HL-60 (cell line): ENCODE data around the gene SUN2.

Source experiments
- DNase-seq, 2 experiments: peaks; one replicate each; pipeline ENCODE4 v3.0.0-alpha.2; 2010 to 2020; ENCODE audit warnings: low read depth in 1 of 2, low spot score in 1 of 2
- H3K27ac ChIP-seq: fragments of 250-450 bp; sonication (Bioruptor Pico); replicated peaks from 2 replicates; pipeline ENCODE4 v1.5.1; 2020; ENCODE audit warnings: mild to moderate bottlenecking, moderate library complexity
- H3K27me3 ChIP-seq: fragments of 250-450 bp; sonication (Bioruptor Pico); 2 replicates; pipeline ENCODE4 v1.5.1; 2021; ENCODE audit warnings: mild to moderate bottlenecking, moderate library complexity; ENCODE audit not compliant: insufficient read depth, poor library complexity, severe bottlenecking
- H3K4me3 ChIP-seq: replicated peaks from 2 replicates; pipeline ENCODE4 v1.5.1; 2011; ENCODE audit warnings: mild to moderate bottlenecking, control low read depth, low read length; ENCODE audit not compliant: insufficient read depth
- GABPA ChIP-seq: IDR thresholded peaks from 2 replicates; pipeline ENCODE4 v1.6.1; 2012; ENCODE audit warnings: low read depth
- POLR2AphosphoS5 ChIP-seq: IDR thresholded peaks from 2 replicates; pipeline ENCODE4 v1.6.1; 2012; ENCODE audit warnings: low read depth
- SPI1 ChIP-seq: IDR thresholded peaks from 2 replicates; pipeline ENCODE4 v1.6.1; 2012; ENCODE audit warnings: low read depth, mild to moderate bottlenecking, borderline replicate concordance
- TF ChIP-seq, protein P1 (sequence below): IDR thresholded peaks from one replicate; pipeline ENCODE4 v1.5.1; 2011; ENCODE audit warnings: low read length, control low read depth, inconsistent platforms; ENCODE audit not compliant: insufficient read depth
- TF ChIP-seq, protein P2 (sequence below): IDR thresholded peaks from 2 replicates; pipeline ENCODE4 v1.6.1; 2012; ENCODE audit warnings: low read depth; ENCODE audit not compliant: insufficient replicate concordance

Gene SUN2

DNA sequence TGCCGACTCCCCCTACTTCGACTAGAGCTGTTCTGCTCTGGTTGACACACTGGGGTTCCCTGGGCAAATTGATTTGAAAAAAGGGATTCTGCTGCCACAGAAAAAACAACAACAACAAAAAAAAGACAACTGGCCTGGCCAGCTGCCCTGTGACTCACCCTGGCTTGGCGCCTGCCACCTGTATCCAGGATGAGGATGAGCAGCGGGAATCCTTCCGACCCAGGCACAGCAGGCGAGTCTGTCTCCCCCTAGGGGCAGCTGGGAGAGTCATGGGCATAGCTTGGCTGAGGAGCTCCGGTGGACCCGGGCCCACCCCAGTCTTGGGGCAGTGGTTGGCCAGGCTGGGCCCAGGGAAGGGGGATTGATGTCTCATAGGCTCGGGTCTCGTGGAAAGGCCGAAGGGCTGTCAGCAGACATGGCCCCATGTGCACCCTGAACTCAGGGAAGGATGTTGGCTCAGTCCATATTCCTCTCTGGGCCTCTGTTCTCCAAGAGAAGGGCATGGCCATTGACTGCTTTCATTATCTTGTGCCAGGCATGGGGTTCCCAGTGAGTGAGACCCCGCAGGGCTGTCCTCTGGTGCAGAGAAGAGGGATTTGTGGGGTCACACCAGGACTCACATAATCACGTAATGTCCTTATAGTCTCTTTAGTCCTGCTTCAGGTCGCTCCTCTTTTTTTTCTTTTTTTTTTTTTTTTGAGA lies 10.4 kb upstream of the SUN2 start:
- Histone ChIP-seq H3K27ac (no peak overlapping the region), H3K4me3 (no peak overlapping the region), H3K27me3 (no peaks in the 10 kb centered on the region)
- no peak for TF ChIP-seq GABPA
- TF ChIP-seq, protein P1, sequence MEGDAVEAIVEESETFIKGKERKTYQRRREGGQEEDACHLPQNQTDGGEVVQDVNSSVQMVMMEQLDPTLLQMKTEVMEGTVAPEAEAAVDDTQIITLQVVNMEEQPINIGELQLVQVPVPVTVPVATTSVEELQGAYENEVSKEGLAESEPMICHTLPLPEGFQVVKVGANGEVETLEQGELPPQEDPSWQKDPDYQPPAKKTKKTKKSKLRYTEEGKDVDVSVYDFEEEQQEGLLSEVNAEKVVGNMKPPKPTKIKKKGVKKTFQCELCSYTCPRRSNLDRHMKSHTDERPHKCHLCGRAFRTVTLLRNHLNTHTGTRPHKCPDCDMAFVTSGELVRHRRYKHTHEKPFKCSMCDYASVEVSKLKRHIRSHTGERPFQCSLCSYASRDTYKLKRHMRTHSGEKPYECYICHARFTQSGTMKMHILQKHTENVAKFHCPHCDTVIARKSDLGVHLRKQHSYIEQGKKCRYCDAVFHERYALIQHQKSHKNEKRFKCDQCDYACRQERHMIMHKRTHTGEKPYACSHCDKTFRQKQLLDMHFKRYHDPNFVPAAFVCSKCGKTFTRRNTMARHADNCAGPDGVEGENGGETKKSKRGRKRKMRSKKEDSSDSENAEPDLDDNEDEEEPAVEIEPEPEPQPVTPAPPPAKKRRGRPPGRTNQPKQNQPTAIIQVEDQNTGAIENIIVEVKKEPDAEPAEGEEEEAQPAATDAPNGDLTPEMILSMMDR, result peak; percentile 75
- DNase-seq, result peak in 1 of 2 experiments; percentile 49

DNA sequence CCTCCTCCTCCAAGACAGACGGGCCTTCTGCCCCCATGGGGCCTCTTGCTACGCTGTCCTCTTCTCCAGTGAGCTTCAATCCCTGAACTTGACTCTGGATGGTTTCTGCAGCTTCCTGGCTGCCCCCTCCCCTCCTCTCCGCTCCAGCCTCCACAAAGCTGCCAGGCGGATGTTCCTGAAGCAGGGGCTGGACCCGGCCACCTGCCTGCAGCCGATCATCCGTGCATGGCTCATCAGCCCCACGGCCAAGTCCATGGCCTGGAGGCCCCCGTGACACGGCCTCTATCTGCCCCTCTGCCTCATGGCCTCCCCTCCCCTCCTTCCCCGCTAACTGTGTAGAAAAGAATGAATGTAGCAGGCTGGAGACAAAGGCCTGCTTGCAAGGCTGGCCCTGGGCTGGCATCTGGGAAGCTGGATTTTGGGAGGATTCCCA lies 6.8 kb upstream of the SUN2 start:
- DNase-seq, result no peak
- Histone ChIP-seq H3K4me3 (no peak overlapping the region), H3K27me3 (no peaks in the 10 kb centered on the region), H3K27ac (no peak overlapping the region)
- TF ChIP-seq, protein P1, result no peak
- TF ChIP-seq SPI1 (no peak), POLR2AphosphoS5 (no peak), GABPA (no peak)
- TF ChIP-seq, protein P2, sequence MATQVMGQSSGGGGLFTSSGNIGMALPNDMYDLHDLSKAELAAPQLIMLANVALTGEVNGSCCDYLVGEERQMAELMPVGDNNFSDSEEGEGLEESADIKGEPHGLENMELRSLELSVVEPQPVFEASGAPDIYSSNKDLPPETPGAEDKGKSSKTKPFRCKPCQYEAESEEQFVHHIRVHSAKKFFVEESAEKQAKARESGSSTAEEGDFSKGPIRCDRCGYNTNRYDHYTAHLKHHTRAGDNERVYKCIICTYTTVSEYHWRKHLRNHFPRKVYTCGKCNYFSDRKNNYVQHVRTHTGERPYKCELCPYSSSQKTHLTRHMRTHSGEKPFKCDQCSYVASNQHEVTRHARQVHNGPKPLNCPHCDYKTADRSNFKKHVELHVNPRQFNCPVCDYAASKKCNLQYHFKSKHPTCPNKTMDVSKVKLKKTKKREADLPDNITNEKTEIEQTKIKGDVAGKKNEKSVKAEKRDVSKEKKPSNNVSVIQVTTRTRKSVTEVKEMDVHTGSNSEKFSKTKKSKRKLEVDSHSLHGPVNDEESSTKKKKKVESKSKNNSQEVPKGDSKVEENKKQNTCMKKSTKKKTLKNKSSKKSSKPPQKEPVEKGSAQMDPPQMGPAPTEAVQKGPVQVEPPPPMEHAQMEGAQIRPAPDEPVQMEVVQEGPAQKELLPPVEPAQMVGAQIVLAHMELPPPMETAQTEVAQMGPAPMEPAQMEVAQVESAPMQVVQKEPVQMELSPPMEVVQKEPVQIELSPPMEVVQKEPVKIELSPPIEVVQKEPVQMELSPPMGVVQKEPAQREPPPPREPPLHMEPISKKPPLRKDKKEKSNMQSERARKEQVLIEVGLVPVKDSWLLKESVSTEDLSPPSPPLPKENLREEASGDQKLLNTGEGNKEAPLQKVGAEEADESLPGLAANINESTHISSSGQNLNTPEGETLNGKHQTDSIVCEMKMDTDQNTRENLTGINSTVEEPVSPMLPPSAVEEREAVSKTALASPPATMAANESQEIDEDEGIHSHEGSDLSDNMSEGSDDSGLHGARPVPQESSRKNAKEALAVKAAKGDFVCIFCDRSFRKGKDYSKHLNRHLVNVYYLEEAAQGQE, result no peak

DNA sequence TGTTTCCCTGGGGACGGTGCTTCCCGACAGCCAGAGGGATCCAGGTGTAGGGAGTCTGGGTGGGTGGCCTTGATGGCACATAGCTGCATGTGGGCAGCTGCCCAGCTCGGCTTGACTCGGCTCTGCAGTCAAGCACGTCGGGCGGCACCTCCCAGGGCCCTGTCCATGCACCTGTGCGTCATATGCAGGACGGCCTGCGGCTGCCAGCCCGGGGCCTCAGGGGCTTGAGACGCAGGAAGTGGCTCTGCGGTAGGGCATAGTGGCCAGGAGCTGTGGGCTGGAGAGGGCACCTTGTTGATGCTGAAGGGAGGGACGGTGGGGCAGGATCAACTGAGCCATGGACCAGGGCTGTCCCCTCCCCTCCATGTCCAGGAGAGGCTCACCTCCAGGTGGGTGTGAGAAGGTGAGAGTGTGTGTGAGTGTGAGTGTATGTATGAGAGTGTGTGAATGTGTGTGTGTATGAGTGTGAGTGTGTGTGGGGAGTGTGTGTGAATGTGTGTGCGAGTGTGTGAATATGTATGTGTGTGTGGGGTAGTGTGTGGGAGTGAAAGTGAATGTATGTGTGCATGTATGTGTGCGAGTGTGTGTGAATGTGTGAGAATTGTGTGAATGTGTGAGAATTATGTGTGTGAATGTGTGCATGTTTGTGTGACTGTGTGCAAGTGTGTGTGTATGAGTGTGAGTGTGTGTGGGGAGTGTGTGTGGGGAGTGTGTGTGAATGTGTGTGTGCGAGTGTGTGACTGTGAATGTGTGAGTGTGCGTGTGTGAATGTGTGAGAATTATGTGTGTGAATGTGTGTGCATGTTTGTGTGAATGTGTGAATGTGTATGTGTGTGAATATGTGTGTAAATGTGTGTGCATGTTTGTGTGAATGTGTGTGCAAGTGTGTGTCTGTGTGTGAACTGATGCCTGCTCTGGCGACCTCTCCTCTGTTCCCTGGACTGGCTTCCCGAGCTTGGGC lies 5.7 kb upstream of the SUN2 start:
- no peak for DNase-seq
- Histone ChIP-seq H3K27ac (no peak overlapping the region), H3K4me3 (no peak overlapping the region), H3K27me3 (no peaks in the 10 kb centered on the region)
- no peak for TF ChIP-seq SPI1
- no peak for TF ChIP-seq GABPA
- TF ChIP-seq POLR2AphosphoS5, result no peak
- TF ChIP-seq, protein P2, result no peak
- TF ChIP-seq, protein P1, result no peak
